DMS153 treated with DMSO at 0.1 percent for 48 hours (cell line): ENCODE results near the gene TBK1.
"Not testable (repeated sequence)": the region's sequence is repeated elsewhere in the genome, so short reads cannot be mapped to it uniquely, and the experiment has no call there.

Experiments used
- DNase-seq: peaks from one replicate; lab custom pipeline; 2025; ENCODE audit not compliant: unreplicated experiment; lab: John Stamatoyannopoulos, UW

Gene TBK1

DNA sequence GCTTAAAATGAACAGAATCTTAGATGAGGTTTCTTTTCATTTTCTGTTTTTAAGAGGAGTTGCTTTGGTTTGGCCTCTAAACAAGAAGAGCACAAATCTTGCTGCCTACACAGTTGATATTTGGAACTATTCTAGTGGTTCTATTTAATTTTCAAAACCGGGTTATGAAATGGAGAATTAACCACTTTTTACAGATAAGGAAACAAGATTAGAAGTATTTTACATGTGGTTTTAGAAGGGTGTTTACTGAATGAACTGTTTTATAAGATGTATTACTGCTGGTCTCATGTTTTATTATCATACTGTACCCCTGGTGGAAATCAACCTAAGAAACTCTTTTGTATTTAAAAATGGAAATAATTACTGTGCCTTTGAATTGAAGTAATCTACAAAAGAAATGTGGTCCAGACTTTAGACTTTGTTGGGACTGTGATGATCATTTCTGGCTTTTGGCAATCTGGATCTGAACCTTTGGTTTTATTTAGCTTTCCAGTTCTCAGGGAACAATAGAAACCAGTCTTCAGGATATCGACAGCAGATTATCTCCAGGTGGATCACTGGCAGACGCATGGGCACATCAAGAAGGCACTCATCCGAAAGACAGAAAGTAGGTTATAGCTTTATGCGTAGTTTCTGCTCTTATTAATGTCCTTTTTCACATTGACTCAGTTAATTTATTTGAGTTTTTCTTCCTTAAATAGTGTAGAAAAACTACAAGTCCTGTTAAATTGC is 43.2 kb downstream of the TBK1 start:
- no peak for DNase-seq

DNA sequence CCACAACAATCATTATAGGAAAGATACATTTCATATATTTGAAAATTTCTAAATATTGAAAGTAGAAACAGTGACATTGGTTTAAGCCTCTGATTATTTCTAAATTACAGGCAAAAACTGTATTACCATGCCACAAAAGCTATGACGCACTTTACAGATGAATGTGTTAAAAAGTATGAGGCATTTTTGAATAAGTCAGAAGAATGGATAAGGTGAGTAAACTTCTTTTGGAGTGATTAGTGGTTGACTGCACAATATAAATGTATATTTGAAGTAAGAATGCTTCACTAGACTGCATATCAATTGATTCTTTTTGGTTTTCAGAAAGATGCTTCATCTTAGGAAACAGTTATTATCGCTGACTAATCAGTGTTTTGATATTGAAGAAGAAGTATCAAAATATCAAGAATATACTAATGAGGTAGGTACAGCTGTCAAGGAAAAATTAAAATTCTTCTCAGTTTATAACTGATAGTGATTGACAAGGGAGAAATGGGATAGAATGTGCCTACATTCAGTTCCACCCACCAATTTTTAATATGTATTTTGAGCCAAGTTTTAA is 45.0 kb downstream of the TBK1 start:
- no peak for DNase-seq

DNA sequence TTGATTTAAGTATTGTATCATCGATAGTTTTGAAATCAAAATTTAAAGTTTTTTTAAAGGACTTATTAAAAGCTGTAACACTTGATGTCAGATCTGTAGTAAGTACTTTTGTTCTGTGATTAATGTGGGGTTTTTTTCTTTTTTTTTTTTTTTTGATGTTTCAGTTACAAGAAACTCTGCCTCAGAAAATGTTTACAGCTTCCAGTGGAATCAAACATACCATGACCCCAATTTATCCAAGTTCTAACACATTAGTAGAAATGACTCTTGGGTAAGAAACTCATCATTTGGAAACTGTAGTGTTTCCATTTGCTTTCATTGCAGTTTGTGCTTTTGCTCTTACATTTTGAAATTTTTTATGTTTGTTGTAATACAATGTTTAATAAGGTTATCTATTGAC is 45.6 kb downstream of the TBK1 start:
- no peak for DNase-seq

DNA sequence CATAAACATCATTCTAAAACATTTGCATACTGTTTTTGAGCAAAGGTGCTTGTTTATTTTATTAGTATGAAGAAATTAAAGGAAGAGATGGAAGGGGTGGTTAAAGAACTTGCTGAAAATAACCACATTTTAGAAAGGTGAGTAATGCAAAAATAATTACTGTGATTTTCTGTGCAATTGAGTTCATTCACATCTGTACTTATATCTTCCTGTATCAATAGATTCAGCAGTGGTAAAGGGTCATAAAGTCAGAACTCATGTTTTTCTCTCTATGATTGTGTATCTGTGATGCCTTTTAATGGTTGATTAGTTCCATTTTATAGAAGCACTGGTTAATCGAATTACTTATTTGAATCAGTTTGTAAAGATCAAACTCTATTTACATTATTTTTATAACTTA is 46.0 kb downstream of the TBK1 start:
- DNase-seq = no peak

- no peak for DNase-seq
Measured at GRCh38 chr12:64500394-64500793, 48.5 kb downstream of the TBK1 start.

DNA sequence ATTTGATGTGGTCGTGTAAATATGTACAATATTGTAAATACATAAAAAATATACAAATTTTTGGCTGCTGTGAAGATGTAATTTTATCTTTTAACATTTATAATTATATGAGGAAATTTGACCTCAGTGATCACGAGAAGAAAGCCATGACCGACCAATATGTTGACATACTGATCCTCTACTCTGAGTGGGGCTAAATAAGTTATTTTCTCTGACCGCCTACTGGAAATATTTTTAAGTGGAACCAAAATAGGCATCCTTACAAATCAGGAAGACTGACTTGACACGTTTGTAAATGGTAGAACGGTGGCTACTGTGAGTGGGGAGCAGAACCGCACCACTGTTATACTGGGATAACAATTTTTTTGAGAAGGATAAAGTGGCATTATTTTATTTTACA is 49.6 kb downstream of the TBK1 start:
- no peak for DNase-seq

- DNase-seq = no peak
Measured at GRCh38 chr12:64506955-64507354, 55.0 kb downstream of the TBK1 start.

- no peak for DNase-seq
Measured at GRCh38 chr12:64510667-64511066, 58.7 kb downstream of the TBK1 start.

DNA sequence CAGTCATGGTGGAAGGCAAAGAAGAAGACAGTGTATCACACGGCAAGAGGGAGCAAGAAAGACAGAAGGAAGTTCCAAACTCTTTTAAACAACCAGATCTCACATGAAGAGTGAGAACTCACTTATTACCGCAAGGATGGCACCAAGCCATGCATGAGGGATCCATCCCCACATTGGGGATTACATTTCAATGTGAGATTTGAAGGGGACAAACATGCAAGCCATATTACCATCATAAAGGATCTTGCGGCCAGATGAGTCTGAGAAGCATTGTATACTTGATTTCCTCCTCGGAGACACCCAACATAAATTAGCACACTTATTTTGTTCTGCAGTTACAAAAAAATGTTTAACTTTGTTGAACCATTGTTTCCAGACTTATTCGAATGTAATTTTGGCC is 66.5 kb downstream of the TBK1 start:
- DNase-seq = no peak

DNA sequence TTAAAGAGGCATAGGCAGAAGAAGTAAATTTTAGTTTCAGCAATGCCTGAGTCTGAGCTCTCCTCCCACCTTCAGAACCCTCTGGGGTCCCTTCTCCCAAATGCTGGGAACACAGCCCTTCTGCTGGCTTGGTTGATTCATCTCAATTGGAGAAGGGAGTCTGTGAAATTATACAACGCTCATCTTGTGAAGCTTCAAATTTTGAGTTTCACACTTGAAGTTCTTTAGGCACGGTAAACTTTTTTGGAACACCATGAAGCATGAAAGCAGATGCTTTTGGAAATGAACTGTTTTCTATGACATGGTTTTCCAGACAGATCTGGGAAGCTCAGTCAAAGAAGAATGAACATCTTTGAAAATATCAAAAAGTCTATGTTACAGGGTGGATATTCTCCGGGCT is 69.9 kb downstream of the TBK1 start:
- DNase-seq = no peak

GRCh38 chr12:64522316-64522715 is 70.4 kb downstream of the TBK1 start:
- no peak for DNase-seq

GRCh38 chr12:64522807-64523206 is 70.9 kb downstream of the TBK1 start:
- DNase-seq = no peak

DNA sequence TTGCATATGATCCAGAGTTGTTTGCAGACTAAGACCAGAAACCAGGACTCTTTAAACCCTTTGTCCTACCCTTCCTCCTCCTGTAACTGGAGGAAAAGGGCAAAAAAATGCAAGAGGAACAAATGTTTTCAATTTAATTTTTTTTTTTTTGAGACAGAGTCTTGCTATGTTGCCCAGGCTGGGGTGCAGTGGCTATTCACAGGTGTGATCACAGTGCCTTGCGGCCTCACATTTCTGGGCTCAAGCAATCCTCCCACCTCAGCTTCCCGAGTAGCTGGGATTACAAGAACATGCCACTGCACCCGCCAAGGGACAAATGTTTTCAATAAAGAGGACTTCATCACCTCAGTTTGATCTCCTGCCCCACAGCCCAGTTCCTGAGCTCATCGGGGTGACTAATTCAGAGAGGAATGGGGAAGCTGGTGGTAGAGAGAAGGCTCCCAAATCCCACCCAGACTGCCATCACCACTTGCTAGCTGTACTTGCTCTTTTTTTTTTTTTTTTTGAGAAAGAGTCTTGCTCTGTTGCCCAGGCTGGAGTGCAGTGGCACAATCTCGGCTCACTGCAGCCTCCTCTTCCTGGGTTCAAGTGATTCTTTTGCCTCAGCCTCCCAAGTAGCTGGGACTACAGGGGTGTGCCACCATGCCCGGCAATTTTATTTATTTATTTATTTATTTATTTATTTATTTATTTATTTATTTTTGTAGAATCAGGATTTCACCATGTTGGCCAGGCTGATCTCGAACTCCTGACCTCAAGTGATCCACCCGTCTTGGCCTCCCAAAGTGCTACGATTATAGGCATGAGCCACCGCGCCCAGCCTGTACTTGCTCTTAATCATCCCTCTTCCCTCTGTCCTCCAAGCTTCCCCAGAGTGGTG is 71.9 kb downstream of the TBK1 start:
- DNase-seq = not testable (repeated sequence)

GRCh38 chr12:64525461-64526160 is 73.7 kb downstream of the TBK1 start:
- DNase-seq = no peak

DNA sequence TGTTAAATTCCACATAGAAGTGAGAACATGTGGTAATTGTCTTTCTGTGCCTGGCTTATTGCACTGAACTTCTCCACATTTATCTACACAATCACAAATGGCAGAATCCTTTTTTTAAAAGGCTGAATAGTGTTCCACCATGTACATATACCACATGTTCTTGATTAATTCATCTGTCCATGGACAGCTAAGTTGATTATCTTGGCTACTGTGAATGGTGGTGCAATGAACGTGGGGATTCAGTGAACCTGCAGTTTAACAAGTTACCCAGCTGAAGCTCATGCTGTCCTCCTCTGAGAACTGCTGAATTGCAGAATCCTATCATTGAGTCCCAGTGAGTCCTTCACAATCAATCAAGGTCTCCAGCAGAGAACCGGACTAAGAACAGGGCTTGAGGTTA is 74.9 kb downstream of the TBK1 start:
- no peak for DNase-seq

DNA sequence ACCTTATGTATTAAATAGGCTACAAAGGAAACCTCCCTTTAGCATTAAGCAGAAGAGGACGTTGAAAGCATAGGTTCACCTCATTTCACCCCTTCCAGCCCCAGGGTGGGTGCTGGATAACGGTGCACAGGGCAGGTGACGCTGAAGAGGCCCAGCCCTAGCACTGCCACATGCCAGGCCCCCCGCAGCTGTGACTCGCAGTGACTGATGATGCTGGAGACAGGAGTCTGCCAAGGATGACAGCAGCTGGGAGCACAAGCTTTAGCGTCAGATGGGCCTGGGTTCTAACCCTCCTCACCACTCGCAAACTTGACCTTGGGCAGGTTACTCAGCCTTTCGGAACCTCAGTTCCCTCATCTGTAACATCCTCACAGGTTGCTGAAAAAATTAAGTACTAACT is 76.7 kb downstream of the TBK1 start:
- DNase-seq = no peak

DNA sequence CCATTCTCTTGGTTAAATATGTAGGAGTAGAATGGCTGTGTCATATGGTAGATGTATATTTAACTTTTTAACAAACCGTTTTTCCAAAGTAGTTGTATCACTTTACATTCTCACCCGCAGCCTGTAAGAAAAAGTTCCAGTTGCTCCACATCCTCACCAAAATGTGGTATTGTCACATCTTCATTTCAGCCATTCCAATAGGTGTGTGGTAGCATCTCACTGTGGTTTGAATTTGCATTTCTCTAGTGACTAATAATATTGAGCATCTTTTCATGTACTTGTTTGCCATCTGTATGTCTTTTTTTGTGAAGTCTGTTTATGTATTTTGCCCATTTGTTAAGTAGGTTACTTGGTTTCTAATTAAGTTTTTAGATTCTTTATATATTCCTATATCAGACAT is 78.6 kb downstream of the TBK1 start:
- DNase-seq = no peak

GRCh38 chr12:64531665-64532334 is 79.9 kb downstream of the TBK1 start:
- DNase-seq = no peak

DNA sequence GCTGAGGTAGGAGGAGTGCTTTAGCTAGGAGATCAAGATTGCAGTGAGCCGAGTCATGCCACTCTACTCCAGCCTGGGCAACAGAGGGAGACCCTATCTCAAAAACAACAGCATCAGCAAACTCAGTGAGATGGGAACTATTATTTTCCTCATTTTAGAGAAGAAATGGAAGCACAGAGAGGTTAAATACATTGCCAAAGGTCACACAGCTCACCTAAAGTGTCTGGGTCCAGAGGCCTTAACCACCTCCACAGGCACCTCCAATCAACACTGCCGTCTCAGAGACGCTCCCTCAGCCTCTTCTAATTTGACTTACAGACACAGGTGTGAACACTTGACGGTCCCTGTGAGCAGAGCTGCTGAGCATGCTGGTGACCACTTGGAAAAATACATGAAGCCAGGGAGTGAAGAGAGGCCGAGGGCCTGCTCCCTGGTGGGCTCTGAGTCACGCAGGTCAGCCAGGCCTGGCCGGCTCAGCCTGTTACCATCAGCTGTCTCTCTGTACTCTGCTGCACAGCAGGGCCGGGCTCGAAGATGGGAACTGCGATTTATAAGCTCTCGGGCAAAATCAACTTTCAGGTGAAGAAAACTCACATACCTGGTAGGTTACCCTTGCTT is 80.9 kb downstream of the TBK1 start:
- DNase-seq = no peak

- DNase-seq = no peak
Measured at GRCh38 chr12:64534672-64535199, 82.8 kb downstream of the TBK1 start.
